Thymus (tissue), 2 donors: ENCODE measurements around the gene KANK4. TPM values are rescaled to one million over a fixed set of nuclear protein-coding genes. Genes with fewer than 3 reads are reported as not detected.

Source experiments
- polyA plus RNA-seq: library from polyadenylated mRNA; stranded (reverse); fragments of 200-250 nt; gene quantifications from one replicate; pipeline ENCODE4 v1.2.3, GENCODE V29; 2013
- total RNA-seq: library from RNA; stranded (reverse); fragments of 120-200 nt; gene quantifications from one replicate; pipeline ENCODE4 v1.2.4, GENCODE V29; 2013
- donor health status: healthy.

The KANK4 gene
- total and polyA plus RNA-seq, 2 donors = 0.21 to 0.99 TPM

Other genes with a start within 250 kb of the KANK4 start
- 0.42 TPM for gene L1TD1, start 124.6 kb downstream of the KANK4 start, total RNA-seq
- 0.80 TPM for gene L1TD1, start 124.6 kb downstream of the KANK4 start, polyA plus RNA-seq
- gene USP1, start 117.6 kb upstream of the KANK4 start, total RNA-seq = 72.6 TPM
- gene USP1, start 117.6 kb upstream of the KANK4 start, polyA plus RNA-seq = 25.2 TPM